HepG2 (cell line): Measurements from ENCODE around the gene CACNA1G. TPM values are rescaled to one million over a fixed set of nuclear protein-coding genes. Genes with fewer than 3 reads are reported as not detected.
A peak's percentile ranks its signal among the peaks of the same experiment; 100 is the strongest.

Experiments
- BCL6 ChIP-seq: IDR thresholded peaks from 2 replicates; pipeline ENCODE4 v1.6.1; 2016; ENCODE audit warnings: missing genetic modification reagents, missing compliant biosample characterization
- ERF ChIP-seq: IDR thresholded peaks from 2 replicates; pipeline ENCODE4 v1.6.1; 2018; ENCODE audit warnings: missing biosample characterization, missing genetic modification reagents
- FOXP1 ChIP-seq, 2 experiments: fragments of 450-650 bp in 1 of 2; IDR thresholded peaks; 2 replicates each; pipeline ENCODE4 v1.6.1; 2017 to 2018; ENCODE audit warnings: antibody characterized with exemption in 1 of 2
- HHEX ChIP-seq: IDR thresholded peaks from 2 replicates; pipeline ENCODE4 v1.6.1; 2016; ENCODE audit warnings: control low read depth
- HMG20B ChIP-seq: conservative IDR thresholded peaks from 2 replicates; pipeline ENCODE4 v1.6.1; 2016; ENCODE audit warnings: missing genetic modification reagents, missing compliant biosample characterization
- HOXA7 ChIP-seq: sonication (generic); formaldehyde crosslinking; IDR thresholded peaks from 2 replicates; pipeline ENCODE4 v1.8.1; 2022; ENCODE audit warnings: mild to moderate bottlenecking, missing genetic modification reagents, moderate library complexity
- NCOR1 ChIP-seq: fragments of 200-600 bp; sonication (generic); IDR thresholded peaks from 2 replicates; pipeline ENCODE4 v1.7.0; 2017; ENCODE audit warnings: antibody characterized with exemption, low read length, borderline replicate concordance
- PPARG ChIP-seq: conservative IDR thresholded peaks from 2 replicates; pipeline ENCODE4 v1.6.1; 2016; ENCODE audit warnings: missing biosample characterization, missing genetic modification reagents
- REL ChIP-seq: sonication (generic); formaldehyde crosslinking; conservative IDR thresholded peaks from 2 replicates; pipeline ENCODE4 v1.8.0; 2022; ENCODE audit warnings: mild to moderate bottlenecking, missing genetic modification reagents, moderate library complexity
- SMAD9 ChIP-seq: sonication (generic); formaldehyde crosslinking; IDR thresholded peaks from 2 replicates; pipeline ENCODE4 v1.5.1; 2020; ENCODE audit warnings: mild to moderate bottlenecking, missing genetic modification reagents
- ZBTB38 ChIP-seq: sonication (generic); formaldehyde crosslinking; IDR thresholded peaks from 2 replicates; pipeline ENCODE4 v1.5.1; 2020; ENCODE audit warnings: mild to moderate bottlenecking, missing genetic modification reagents
- ZFAT ChIP-seq: sonication (generic); formaldehyde crosslinking; conservative IDR thresholded peaks from 2 replicates; pipeline ENCODE4 v1.8.1; 2023; ENCODE audit warnings: missing genetic modification reagents, inconsistent platforms
- ZNF333 ChIP-seq: sonication (generic); formaldehyde crosslinking; IDR thresholded peaks from 2 replicates; pipeline ENCODE4 v1.4.0; 2020; ENCODE audit warnings: mild to moderate bottlenecking, missing genetic modification reagents, borderline replicate concordance
- ZNF33A ChIP-seq: sonication (generic); formaldehyde crosslinking; IDR thresholded peaks from 2 replicates; pipeline ENCODE4 v1.5.1; 2020; ENCODE audit warnings: missing genetic modification reagents, mild to moderate bottlenecking, moderate library complexity, borderline replicate concordance
- ZNF468 ChIP-seq: sonication (generic); formaldehyde crosslinking; IDR thresholded peaks from 2 replicates; pipeline ENCODE4 v1.8.0; 2022; ENCODE audit warnings: mild to moderate bottlenecking, moderate library complexity, missing genetic modification reagents
- ZNF530 ChIP-seq: sonication (generic); formaldehyde crosslinking; IDR thresholded peaks from 2 replicates; pipeline ENCODE4 v1.5.0; 2020; ENCODE audit warnings: low read depth, mild to moderate bottlenecking, missing genetic modification reagents
- ZNF550 ChIP-seq: sonication (generic); formaldehyde crosslinking; IDR thresholded peaks from 2 replicates; pipeline ENCODE4 v1.4.0; 2020; ENCODE audit warnings: mild to moderate bottlenecking, missing genetic modification reagents, borderline replicate concordance
- ZSCAN29 ChIP-seq: sonication (generic); formaldehyde crosslinking; conservative IDR thresholded peaks from 2 replicates; pipeline ENCODE4 v1.4.0; 2020; ENCODE audit warnings: mild to moderate bottlenecking, missing genetic modification reagents
- ZSCAN9 ChIP-seq: IDR thresholded peaks from 2 replicates; pipeline ENCODE4 v1.6.1; 2016; ENCODE audit warnings: borderline replicate concordance
- polyA plus RNA-seq, 8 experiments: library from polyadenylated mRNA; depleted of rRNA in 3 of 8; stranded (reverse) in 7 of 8; unstranded in 1 of 8; fragments of >200 nt; fragmentation: Illumina TruSeq in 4 of 8; extraction: Trizol in 4 of 8; gene quantifications; 2 replicates each; pipeline versions ENCODE4 v1.2.1 to v1.2.3, GENCODE V29; 2011 to 2016; ENCODE audit warnings: low read depth in 4 of 8, missing spikeins in 1 of 8, mixed read lengths in 1 of 8; ENCODE audit not compliant: insufficient read depth in 1 of 8
- total RNA-seq, 5 experiments: library from RNA; depleted of rRNA; stranded (reverse); fragments of >200 nt; fragmentation: Illumina TruSeq; extraction: Trizol; gene quantifications; 2 replicates each; pipeline ENCODE4 v1.2.3, GENCODE V29; 2016; ENCODE audit warnings: low read depth in 1 of 5
- TF ChIP-seq, protein P1 (sequence below): sonication (generic); formaldehyde crosslinking; IDR thresholded peaks from 2 replicates; pipeline ENCODE4 v1.4.0; 2020; ENCODE audit warnings: missing genetic modification reagents, borderline replicate concordance
- TF ChIP-seq, protein P2 (sequence below): sonication (generic); formaldehyde crosslinking; IDR thresholded peaks from 2 replicates; pipeline ENCODE4 v1.8.1; 2023; ENCODE audit warnings: missing genetic modification reagents, mild to moderate bottlenecking, borderline replicate concordance
- TF ChIP-seq, protein P3 (sequence below): sonication (generic); formaldehyde crosslinking; IDR thresholded peaks from 2 replicates; pipeline ENCODE4 v1.4.0; 2020; ENCODE audit warnings: missing genetic modification reagents
- TF ChIP-seq, protein P4 (sequence below): sonication (generic); formaldehyde crosslinking; IDR thresholded peaks from 2 replicates; pipeline ENCODE4 v1.5.1; 2020; ENCODE audit warnings: missing genetic modification reagents, mild to moderate bottlenecking, borderline replicate concordance

Gene CACNA1G
- total and polyA plus RNA-seq, 2 of the 13 experiments (the other 11 are each of a cell fraction or from before 2014, with no cell fraction given): 0.02 TPM; not detected in 1

DNA sequence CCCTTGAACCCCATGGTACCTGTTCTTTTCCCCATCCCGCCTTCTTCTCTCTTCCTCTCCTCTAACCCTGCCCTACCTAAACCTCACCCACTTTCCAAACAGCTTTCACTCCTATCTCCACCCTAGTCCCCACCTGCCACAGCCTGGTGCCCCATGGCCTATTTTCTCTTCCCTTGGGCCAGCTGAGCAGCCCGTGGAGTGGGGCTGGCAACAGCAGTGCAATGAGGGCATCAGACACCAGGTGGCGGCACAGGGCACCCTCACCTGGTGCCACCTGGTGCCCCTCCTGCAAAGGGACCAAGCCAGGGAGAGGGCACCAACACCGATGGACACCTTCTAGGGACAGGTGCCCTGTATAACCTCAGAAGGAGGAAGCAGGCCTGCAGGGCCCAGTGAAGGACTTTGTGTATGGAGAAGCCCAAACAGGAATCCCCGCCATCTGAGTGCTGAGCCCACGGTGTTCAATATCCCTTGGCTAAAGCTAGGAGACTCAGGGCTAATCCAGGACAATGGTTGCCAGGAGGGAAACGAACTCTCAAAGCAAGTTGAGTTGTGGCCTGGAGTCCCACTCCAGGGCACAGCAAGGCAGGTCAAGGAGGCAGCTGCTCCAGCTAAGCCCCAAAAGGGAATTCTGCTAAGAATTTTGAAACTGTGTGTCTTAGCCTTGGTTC lies 70.1 kb downstream of the CACNA1G start (continued):
- TF ChIP-seq ZSCAN9 (CRISPR knock-in tag) (0 out of 2 replicates have a peak, but pooled peaks have one; percentile 51), NCOR1 (no peak), HMG20B (CRISPR knock-in tag) (0 out of 2 replicates have a peak, but pooled peaks have one; percentile 26), BCL6 (peak; percentile 43; the same call in 1 of the 2 replicates), ZSCAN29 (CRISPR knock-in tag) (0 out of 2 replicates have a peak, but pooled peaks have one; percentile 16), ZNF333 (no peak), HOXA7 (CRISPR knock-in tag) (no peak), REL (CRISPR knock-in tag) (no peak), ZFAT (no peak), HHEX (CRISPR knock-in tag) (no peak), SMAD9 (CRISPR knock-in tag) (no peak), ERF (CRISPR knock-in tag) (no peak; the same call in 1 of the 2 replicates), PPARG (CRISPR knock-in tag) (peak; percentile 82), ZNF530 (CRISPR knock-in tag) (no peak), ZNF468 (CRISPR knock-in tag) (no peak), FOXP1 (IDR thresholded peaks at IDR 0.05) (no peak), FOXP1 (CRISPR knock-in tag; IDR thresholded peaks at IDR 0.05) (no peak), ZNF550 (no peak), ZBTB38 (CRISPR knock-in tag) (peak; percentile 81), ZNF33A (no peak)
- TF ChIP-seq, protein P1, sequence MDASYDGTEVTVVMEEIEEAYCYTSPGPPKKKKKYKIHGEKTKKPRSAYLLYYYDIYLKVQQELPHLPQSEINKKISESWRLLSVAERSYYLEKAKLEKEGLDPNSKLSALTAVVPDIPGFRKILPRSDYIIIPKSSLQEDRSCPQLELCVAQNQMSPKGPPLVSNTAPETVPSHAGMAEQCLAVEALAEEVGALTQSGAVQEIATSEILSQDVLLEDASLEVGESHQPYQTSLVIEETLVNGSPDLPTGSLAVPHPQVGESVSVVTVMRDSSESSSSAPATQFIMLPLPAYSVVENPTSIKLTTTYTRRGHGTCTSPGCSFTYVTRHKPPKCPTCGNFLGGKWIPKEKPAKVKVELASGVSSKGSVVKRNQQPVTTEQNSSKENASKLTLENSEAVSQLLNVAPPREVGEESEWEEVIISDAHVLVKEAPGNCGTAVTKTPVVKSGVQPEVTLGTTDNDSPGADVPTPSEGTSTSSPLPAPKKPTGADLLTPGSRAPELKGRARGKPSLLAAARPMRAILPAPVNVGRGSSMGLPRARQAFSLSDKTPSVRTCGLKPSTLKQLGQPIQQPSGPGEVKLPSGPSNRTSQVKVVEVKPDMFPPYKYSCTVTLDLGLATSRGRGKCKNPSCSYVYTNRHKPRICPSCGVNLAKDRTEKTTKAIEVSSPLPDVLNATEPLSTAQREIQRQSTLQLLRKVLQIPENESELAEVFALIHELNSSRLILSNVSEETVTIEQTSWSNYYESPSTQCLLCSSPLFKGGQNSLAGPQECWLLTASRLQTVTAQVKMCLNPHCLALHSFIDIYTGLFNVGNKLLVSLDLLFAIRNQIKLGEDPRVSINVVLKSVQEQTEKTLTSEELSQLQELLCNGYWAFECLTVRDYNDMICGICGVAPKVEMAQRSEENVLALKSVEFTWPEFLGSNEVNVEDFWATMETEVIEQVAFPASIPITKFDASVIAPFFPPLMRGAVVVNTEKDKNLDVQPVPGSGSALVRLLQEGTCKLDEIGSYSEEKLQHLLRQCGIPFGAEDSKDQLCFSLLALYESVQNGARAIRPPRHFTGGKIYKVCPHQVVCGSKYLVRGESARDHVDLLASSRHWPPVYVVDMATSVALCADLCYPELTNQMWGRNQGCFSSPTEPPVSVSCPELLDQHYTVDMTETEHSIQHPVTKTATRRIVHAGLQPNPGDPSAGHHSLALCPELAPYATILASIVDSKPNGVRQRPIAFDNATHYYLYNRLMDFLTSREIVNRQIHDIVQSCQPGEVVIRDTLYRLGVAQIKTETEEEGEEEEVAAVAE: no peak
- TF ChIP-seq, protein P2, sequence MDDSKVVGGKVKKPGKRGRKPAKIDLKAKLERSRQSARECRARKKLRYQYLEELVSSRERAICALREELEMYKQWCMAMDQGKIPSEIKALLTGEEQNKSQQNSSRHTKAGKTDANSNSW (CRISPR knock-in tag): no peak
- TF ChIP-seq, protein P3, sequence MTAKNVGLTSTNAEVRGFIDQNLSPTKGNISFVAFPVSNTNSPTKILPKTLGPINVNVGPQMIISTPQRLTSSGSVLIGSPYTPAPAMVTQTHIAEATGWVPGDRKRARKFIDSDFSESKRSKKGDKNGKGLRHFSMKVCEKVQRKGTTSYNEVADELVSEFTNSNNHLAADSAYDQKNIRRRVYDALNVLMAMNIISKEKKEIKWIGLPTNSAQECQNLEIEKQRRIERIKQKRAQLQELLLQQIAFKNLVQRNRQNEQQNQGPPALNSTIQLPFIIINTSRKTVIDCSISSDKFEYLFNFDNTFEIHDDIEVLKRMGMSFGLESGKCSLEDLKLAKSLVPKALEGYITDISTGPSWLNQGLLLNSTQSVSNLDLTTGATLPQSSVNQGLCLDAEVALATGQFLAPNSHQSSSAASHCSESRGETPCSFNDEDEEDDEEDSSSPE (CRISPR knock-in tag): peak; percentile 47; the same call in 1 of the 2 replicates
- TF ChIP-seq, protein P4, sequence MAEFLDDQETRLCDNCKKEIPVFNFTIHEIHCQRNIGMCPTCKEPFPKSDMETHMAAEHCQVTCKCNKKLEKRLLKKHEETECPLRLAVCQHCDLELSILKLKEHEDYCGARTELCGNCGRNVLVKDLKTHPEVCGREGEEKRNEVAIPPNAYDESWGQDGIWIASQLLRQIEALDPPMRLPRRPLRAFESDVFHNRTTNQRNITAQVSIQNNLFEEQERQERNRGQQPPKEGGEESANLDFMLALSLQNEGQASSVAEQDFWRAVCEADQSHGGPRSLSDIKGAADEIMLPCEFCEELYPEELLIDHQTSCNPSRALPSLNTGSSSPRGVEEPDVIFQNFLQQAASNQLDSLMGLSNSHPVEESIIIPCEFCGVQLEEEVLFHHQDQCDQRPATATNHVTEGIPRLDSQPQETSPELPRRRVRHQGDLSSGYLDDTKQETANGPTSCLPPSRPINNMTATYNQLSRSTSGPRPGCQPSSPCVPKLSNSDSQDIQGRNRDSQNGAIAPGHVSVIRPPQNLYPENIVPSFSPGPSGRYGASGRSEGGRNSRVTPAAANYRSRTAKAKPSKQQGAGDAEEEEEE: no peak
